Colon (tissue), 2 donors: Measurements from ENCODE around the gene PNLDC1.
"Not testable (repeated sequence)": the region's sequence is repeated elsewhere in the genome, so short reads cannot be mapped to it uniquely, and the experiment has no call there.

ENCODE experiments used
- FAIRE-seq: peaks from 2 replicates; lab custom pipeline; 2012; peaks lifted over from hg19 to GRCh38; lab: Jason Lieb, UNC
- donor health status: control.
- donor health status: control.

PNLDC1 gene

GRCh38 chr6:159849851-159850250 lies 49.8 kb downstream of the PNLDC1 start:
- not testable (repeated sequence) for FAIRE-seq

GRCh38 chr6:159852877-159853276 lies 52.8 kb downstream of the PNLDC1 start:
- FAIRE-seq, result no peak

- FAIRE-seq, result no peak
Measured at GRCh38 chr6:159853754-159854153, 53.7 kb downstream of the PNLDC1 start.

- no peak for FAIRE-seq
Measured at GRCh38 chr6:159854959-159855358, 54.9 kb downstream of the PNLDC1 start.

- FAIRE-seq, result no peak
Measured at GRCh38 chr6:159858259-159858658, 58.2 kb downstream of the PNLDC1 start.

GRCh38 chr6:159860482-159860881 lies 60.4 kb downstream of the PNLDC1 start:
- FAIRE-seq, result no peak

- FAIRE-seq, result no peak
Measured at GRCh38 chr6:159862103-159862502, 62.0 kb downstream of the PNLDC1 start.

GRCh38 chr6:159863341-159863740 lies 63.3 kb downstream of the PNLDC1 start:
- not testable (repeated sequence) for FAIRE-seq

GRCh38 chr6:159865226-159865920 lies 65.3 kb downstream of the PNLDC1 start:
- FAIRE-seq, result no peak

- no peak for FAIRE-seq
Measured at GRCh38 chr6:159866286-159867247, 66.5 kb downstream of the PNLDC1 start.
